DMS153 (cell line): ENCODE data around the gene COL12A1.
A peak's percentile ranks its signal among the peaks of the same experiment; 100 is the strongest.
"Not testable (repeated sequence)": the region's sequence is repeated elsewhere in the genome, so short reads cannot be mapped to it uniquely, and the experiment has no call there.

Experiments
- DNase-seq: peaks from one replicate; lab custom pipeline; 2025; lab: John Stamatoyannopoulos, UW

The COL12A1 gene

DNA sequence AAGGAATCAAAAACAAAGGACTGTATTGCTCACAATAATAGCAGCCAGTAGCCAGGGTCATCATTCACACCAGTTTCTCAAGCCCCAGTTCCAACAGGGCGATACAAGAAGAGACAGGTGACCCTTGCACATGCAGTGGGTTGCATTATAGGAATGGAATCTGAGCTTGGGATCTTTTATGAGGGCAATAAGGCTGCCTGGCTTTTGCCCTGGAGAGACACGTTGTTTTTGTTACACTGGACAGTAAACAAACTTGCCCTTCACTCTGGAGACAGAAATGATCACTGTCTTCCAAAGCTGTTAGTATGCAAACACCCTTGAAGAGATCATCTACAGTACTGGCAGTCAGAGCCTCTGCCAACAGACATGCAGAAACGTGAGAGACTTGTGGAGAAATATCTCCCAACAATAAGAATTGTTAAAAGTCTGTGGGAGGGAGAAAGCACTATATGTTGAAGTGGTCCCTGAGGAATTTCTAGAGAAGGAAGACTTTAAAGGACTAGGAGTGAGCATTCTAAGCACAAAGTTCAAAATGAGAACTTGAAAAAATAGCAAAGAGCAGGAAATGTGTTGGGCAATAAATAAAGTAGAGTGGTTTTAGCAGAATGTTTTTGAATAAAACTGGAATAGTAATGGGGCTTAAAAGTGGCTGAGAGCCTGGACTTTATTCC lies 6.2 kb upstream of the COL12A1 start:
- no peak for DNase-seq

DNA sequence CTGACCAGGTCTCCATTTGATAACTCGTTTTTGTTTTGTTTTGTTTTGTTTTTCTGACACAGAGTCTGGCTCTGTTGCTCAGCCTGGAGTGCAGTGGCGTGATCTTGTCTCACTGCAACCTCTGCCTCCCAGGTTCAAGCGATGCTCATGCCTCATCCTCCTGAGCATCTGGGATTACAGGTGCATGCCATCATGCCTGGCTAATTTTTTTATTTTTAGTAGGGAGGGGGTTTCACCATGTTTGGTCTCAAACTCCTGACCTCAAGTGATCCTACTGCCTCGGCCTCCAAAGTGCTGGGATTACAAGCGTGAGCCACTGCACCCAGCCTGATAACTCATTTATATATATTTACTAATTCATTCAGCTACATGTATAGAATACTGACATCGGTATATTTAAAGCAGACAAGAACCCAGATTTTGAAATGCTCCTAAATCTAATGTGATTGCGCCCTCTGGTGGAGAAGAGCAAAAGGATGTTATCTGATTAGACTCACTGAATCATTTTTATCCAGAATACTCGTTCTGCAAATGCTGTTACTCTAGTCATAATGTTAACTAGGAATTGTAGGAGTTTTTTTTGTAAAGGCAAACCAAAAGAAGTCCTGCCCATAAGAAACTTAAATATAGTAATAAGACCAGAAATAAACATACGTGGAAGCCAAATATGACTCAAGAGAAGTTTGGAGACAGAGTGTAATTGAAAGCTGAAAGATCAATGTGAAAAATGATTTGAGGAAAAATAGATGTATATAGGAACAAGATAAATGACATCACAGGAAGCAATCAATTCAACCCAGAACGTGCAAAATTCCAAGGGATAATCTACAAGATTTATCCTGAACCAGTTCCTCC lies 5.3 kb upstream of the COL12A1 start:
- peak; percentile 44 for DNase-seq

DNA sequence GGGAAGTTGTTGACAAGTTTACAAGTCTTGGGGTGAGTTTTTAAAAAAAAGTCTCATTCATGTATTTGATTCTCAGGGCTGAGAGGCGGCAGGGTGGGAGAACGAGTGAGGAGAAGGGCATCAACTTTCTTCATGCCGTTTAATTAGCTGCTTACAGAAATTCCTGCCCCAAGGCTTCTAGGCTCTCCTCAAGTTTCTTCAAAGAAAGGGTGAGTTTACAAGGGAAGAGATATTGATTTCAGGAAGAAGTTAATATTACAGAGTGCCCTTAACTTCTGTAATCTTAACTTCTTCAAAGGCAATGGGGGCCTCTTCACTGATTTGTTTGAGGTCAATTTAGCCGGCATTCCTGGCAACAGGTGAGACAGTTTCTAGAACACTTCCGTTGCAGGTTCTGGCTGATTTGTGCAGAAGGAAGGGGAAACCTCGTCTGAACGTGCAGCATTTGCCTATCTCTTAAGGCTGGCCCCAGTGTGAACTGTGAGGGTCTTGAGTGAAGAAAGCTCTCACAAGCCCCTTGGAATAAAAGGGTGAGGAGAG lies 3.4 kb upstream of the COL12A1 start:
- no peak for DNase-seq

DNA sequence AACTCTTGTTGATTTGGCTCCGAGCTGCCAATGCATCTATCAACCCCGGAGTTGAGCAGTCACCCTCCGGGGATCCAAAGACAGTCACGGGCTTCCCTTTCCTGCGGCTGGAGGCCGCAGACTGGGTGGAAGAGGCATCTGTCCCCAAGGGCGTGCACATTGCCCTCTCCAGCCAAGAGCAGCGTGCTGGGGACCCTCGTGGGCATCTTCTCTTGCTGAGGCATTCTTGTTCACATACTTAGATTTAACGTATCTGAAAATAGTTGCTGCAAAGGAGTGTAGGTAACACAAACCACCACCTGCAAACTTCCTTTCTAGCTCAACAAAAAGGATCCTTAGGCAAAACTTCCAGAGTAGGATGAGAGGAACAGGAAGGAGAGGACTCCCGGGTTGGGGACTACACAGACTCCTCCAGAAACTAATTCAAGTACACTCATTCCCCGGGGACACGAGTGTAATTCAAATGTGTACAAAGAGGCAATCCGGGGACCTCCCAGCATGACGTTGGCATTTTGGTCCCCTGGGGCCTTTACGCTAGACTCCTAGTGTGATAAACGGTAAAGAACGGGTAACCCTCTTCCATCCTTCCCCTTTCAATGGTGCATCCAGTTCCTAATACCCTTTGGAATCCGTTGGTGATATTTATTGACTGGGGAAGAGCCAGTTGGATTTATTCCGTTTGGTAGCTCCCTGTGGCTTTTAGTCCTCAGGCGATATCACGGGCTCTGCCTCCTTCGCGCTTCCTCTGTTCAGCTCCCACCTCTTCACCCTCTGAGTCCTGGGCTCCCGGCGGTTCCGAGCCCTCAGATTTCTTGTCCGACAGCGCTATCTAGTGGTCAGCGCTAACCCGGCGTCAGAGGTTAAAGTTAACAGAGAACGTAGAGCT lies 2.7 kb upstream of the COL12A1 start:
- peak; percentile 74 for DNase-seq

DNA sequence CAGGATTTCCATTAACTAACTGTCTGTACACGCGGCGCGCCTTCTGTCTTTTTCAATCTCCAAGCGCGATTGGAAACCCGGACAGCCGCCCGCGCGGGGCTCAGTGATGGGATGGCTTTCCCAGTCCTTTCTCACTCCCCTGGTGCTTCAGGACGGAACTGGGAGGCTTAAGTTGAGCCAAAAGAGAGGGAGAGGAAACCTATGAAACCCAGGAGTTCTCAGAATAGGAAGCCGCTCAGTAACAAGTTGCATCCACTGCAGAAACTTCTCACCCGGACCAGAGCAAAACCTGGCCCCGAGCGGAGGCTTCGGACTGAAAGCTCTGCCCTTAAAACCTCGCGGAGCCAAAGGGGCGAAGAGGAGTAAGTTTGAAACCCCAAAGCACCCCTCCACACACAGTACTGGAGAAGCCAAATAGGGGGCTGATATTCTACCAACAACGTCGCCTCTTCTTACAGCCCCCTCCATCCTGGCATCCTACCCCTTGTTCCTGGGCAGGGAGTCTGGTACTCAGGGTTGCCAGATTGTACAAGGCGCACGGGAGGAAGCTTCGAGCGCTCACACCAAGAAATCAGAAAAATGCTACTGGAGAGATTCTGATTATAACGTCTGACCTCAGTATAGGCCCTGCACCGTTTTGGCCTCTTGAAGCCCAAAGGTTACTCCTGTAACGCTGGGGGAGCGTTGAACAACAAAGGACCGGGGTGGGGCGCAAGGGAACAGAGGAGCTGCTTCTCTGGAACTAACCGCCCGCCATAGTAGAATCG lies 906 bp upstream of the COL12A1 start:
- no peak for DNase-seq

DNA sequence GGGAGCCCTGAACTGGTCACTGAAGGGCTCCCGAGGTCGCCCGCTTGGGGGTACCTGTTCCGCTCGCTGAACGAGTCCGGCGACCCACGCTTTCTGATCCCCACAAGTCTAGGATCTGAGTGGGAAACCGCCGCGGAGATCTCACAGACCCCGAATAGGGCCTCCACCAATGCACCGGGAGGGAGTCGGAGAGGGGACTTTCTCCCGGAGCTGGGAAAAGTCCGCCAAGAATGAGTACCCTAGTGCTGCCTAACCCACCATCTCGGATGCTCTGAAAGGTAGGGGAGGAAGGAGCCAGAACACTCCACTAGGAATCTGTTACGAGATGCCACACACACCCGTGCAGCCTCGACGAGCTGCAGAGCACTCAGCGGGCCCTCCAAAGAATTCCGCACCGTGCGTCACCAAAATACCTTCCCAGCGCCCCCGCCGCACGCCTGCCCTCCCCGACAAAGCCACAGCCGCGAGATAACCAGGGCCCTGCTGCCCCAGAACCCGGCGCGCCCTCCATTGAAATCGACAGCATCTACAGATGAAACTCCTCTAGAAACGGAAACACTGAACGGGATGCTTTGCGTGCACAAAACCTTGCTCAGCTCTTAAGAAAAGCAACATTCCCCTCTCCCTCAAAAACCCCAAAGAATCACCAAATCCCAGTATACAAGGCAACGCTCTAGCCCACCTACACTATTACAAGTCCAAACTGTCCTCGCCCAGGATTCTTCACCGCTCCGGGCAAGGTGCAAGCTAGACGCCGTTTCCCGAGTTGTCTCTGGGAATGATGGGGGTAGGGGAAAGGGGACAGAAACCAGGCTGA lies 686 bp downstream of the COL12A1 start:
- no peak for DNase-seq

DNA sequence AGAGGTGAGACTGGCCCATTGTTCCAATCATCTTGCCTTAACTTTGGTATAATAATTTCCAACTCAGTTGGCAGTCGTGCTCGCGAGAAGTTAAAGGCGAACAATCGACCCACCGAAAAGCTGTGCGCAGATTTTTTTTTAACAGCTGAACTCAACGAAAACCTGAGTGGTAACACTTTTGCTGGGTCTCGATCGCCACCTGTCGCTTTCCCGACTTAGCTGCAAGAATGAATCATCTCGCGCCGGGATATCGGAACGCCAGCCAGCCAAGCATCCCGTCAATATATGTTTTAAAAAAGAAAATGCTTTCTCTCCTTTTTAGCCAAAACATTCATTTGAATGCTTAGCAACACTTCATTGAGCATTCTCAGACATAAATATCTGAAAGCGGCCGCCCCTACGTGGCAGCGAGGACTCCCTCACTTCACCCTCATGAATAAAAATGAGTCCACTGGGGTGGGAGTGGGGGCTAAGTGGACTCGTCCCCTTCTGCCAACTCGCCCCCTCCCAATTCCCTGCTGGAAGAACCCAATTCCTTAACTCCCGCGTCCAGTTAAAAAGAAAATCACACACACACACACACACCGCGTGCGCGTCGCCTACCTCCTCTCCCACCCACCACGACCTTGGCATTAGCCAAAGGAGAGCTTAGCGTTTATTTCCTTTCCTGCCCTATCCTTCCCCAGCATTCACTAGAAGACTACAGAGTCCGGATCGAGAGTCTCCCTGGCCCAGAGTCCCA lies 1.5 kb downstream of the COL12A1 start:
- DNase-seq, result peak; percentile 47

DNA sequence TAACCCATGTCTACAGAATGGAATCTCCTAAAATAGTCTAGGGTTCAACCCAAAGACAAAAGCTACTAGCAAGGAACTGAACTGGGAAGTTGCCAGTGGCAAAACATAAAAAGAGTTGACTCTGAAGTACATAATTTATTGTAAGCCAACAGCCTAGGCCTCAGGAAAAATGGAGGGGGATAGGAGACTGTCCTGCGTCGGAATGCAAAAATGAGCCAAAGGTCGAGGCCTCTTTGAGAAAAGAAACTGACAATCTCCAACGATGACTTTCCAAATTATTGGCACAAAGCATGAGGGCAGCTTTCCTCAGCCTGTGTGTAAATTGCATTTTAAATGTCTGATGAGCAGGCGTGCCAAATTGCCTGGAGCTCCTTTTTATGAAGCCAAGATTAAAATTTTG lies 2.1 kb downstream of the COL12A1 start:
- no peak for DNase-seq

DNA sequence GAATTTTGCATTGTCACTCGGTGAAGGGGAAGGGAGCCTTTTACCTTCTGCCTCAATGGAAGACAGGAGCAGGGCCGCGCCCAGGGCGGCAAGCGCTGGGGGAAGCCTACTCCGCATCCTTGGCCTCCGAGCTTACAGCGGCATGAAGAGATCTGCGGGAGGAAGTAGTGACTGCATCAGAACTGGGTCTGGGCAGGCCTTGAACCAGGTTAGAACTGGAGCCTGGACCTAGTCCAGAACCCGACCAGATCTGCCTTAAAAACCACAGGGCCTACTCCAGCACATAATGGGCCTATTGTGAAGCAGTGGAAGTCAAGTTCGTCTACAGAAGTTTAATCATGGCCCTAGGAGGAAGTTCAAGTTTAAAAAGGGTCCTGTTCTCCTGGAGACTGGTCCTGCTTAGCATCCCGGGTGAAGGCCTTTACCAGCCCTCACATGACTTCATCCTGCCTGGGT lies 3.1 kb downstream of the COL12A1 start:
- no peak for DNase-seq

DNA sequence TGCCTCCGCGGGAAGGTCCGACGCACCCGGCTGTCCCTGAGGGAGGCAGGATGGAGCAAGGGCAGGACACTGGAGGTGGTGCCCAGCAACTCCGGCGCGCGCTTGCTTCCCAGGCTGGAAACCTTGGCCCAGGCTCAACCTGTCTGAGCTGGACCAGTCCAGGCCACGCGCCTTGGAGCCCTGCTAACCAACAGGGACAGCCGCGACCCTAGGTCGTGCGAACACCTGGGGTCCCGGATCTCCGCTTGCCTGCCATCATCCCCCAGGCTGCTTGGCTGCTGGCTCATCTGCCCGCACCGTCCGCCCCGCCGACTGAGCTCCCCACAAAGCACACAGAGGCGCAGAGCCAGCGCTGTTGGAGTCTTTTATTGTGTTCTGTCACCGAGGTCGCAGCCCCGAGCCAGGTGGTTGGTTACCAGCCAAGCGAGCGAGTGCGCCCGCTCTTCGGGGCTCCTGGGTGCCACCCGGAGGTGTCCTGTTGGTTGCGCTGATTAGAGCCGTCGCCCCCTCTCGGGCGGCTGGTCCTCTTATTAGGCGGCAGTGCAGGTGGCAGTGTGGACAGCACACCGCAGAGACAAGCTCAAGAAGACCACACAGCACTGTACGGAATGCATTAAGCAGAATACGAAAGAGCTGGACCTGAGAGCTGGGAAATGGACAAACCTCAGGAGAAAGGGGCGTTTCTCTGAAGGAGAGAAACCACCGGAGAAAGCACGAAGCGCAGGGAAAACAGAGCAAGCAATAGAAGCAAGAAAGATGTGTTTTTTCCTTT lies 3.8 kb downstream of the COL12A1 start:
- no peak for DNase-seq

DNA sequence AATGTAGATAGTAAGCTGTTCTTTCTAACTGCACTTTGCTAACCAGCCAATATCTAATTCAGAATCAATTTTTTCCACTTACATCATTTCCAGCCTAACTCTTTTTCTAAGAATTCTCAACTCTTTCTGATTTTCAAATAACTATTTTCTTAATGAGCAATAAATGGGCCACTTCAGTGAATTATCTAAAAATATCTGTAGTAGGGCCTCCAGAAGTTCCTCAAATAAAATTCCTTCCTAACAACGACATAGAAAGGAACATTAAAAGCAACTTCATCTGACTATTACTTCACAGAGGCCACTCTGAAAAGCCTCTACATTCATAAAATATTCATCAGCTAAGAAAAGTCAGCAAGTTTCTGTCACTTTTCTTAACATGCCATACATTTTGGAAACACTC lies 4.8 kb downstream of the COL12A1 start:
- no peak for DNase-seq

DNA sequence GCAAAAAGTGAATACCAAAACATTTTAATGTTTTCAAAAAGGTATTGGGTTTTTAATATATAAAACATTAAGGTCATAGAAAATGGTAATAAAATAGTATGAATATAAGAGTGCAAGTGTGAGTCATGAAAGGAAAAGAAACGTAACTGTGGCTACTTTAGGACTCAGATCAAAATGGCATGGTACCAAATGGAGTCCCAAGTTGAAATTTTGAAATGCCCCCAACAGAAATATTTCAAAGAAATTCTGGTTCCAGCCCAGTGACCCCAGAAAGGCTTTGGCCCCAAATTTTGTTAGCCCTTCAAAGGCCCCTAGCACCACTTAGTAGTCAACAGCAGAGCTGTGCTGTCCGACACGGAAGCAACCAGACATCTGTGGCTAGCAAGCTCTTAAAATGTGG lies 6.0 kb downstream of the COL12A1 start:
- DNase-seq, result no peak

DNA sequence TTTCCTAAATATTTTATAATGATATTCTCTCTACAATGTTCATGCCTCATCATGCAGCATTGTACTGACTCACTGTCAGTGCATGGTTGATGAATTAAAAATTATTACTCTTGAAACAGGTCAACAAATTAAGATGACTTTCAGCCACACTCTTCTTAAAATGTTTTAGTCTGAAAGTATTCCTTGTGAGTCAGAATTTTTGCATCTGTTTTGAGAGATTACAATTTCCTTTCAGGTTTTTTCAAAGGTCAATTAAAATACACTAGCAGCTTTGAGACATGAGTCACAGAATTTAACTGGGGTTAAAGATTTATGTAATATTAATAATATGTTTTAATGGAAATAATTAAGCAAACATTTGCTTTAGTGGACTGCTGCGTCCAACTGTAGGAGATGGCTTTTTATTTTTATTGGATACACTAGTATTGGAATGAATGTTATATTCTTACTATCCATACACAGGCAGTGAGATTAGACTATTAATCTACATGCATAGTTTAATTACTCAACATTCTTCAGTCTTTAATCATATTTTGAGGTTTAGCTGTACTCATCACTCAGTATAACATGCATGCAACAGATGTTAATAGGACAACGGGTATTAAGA lies 9.7 kb downstream of the COL12A1 start:
- no peak for DNase-seq

DNA sequence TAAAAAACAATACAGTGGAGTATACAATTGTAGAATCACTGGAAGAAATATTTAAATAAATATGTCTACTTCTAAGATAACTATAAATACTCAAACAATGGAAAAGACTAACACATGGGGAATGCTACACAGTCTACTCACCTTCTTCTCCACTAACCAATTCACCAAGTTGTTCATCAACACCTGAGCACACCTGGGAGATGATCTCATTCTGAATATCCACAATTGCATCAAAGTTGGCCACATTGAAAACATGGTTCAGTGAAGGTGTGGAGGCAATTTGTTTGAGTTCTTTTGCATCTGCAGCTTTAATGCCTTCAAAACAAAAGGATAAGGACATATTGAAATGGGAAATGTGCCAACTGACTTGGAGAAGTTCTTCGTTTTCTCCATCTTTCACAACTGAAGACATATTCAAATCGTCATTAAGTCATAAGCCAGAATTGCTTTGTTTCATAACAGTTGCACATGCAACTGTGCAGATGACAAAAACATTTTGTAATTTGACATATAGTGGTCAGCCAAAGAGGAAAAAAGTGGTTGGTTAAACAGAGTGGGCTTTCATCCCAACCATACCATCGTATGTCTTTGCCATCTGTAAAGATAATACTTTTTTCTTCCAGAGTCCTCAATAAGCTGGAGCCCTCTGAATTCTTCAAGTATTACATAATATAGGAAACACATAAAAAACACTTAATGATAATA lies 17.5 kb downstream of the COL12A1 start:
- DNase-seq, result no peak

DNA sequence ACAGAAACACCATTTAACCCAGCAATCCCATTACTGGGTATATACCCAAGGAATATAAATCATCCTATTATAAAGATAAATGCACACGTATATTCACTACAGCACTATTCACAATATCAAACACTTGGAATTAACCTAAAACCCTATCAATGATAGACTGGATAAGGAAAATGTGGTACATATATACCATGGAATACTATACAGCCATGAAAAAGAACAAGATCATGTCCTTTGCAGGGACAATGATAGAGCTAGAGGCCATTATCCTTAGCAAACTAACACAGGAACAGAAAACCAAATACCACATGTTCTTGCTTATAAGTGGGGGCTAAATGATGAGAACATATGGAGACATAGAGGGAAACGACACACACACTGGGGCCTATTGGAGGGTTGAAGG lies 19.3 kb downstream of the COL12A1 start:
- DNase-seq, result not testable (repeated sequence)

DNA sequence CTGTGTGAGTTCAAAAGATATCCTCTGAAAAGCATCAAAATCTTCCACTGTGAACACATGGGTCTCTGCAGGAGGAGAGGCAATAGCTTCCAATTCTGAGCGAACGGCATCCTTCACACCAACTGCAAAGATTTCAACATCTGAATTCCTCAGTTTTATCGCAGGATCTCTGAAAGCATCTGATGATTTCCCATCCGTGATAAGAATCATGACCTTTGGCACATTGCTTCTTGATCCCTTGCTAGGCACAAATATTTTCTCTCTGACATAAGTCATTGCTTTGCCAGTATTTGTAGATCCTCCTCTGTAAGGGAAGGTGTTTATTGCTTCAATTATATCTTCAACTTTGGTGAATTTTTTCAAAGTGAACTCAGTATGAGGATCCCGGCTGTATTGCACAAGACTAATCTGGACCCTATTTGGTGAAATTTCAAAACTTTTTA lies 22.7 kb downstream of the COL12A1 start:
- no peak for DNase-seq

DNA sequence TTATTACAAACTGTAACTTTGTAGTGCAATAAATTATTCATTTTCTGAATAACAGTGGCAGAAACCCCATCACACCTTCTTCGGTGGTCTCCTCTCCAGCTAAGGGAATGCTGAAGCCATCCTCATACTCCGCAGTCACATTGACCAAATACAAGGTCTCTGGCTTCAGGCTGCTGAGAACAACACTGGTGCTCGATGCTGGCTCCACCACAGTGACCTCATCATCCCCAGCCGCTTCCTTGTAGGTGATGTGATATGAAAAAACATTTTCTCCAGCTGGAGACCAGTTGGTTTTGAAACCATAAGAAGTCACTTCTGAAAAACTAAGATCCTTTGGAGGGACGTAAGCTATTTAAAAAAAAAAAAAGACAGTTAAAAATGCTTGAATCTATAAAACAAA lies 25.0 kb downstream of the COL12A1 start:
- no peak for DNase-seq

DNA sequence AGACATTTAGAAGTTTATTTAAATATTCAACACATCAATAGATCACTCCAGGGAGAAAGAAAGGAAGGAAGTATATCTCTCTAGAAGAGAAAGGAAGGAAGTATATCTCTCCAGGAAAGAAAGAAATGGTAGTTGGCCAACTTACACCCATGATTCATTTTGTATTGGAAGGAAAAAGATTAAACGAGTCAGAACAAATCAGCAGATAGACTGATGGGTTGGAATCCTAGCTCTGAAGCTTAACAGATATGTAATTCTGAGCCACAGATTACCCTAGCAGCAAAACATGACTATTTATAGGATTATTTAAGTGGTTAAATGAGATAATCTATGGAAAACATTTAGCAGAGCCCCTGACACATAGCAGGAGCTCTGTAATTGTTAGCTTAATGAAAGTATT lies 27.1 kb downstream of the COL12A1 start:
- no peak for DNase-seq
